H9 (cell line): ENCODE results near the gene CFAP73. TPM values are rescaled to one million over a fixed set of nuclear protein-coding genes. Genes with fewer than 3 reads are reported as not detected.

Source experiments
- DNase-seq: peaks from one replicate; pipeline ENCODE4 v3.0.0-alpha.2; 2017
- H2AFZ ChIP-seq: one replicate; pipeline ENCODE4 v1.6.1; 2013; ENCODE audit warnings: mild to moderate bottlenecking, low read length, control low read depth, moderate library complexity
- H2AK5ac ChIP-seq: 2 replicates; pipeline ENCODE4 v1.6.1; 2013; ENCODE audit warnings: low read length, control low read depth, mixed read lengths; ENCODE audit not compliant: insufficient read length
- H2BK120ac ChIP-seq: one replicate; pipeline ENCODE4 v1.6.1; 2013; ENCODE audit warnings: low read depth, mild to moderate bottlenecking, low read length, control low read depth, inconsistent platforms; ENCODE audit not compliant: poor library complexity, severe bottlenecking
- H2BK12ac ChIP-seq: 2 replicates; pipeline ENCODE4 v1.6.1; 2013; ENCODE audit warnings: low read length, control low read depth, mixed read lengths, low read depth; ENCODE audit not compliant: insufficient read length
- H2BK15ac ChIP-seq: 2 replicates; pipeline ENCODE4 v1.6.1; 2013; ENCODE audit warnings: low read depth, low read length, control low read depth
- H2BK20ac ChIP-seq: one replicate; pipeline ENCODE4 v1.6.1; 2013; ENCODE audit warnings: low read depth, mild to moderate bottlenecking, low read length, control low read depth, inconsistent platforms; ENCODE audit not compliant: poor library complexity, severe bottlenecking
- H2BK5ac ChIP-seq: 2 replicates; pipeline ENCODE4 v1.6.1; 2013; ENCODE audit warnings: low read length, control low read depth, mixed read lengths; ENCODE audit not compliant: insufficient read length
- H3K14ac ChIP-seq: 2 replicates; pipeline ENCODE4 v1.6.1; 2013; ENCODE audit warnings: low read length, control low read depth; ENCODE audit not compliant: insufficient read depth
- H3K18ac ChIP-seq: 2 replicates; pipeline ENCODE4 v1.6.1; 2013; ENCODE audit warnings: low read depth, mild to moderate bottlenecking, mixed read lengths, low read length, control low read depth; ENCODE audit not compliant: insufficient read length
- H3K23ac ChIP-seq: 2 replicates; pipeline ENCODE4 v1.6.1; 2013; ENCODE audit warnings: low read length, control low read depth, mixed read lengths, low read depth; ENCODE audit not compliant: insufficient read length
- H3K23me2 ChIP-seq: 2 replicates; pipeline ENCODE4 v1.6.1; 2013; ENCODE audit warnings: low read depth, mild to moderate bottlenecking, mixed read lengths, low read length, control low read depth; ENCODE audit not compliant: insufficient read length, poor library complexity, severe bottlenecking
- H3K27ac ChIP-seq: 2 replicates; pipeline ENCODE4 v1.5.1; 2013; ENCODE audit warnings: low read length, control low read depth, mixed read lengths, low read depth; ENCODE audit not compliant: insufficient read length
- H3K27me3 ChIP-seq: 2 replicates; pipeline ENCODE4 v1.6.1; 2013; ENCODE audit warnings: low read length, control low read depth, inconsistent platforms; ENCODE audit not compliant: insufficient read depth
- H3K4ac ChIP-seq: 2 replicates; pipeline ENCODE4 v1.6.1; 2013; ENCODE audit warnings: low read depth, mild to moderate bottlenecking, control low read depth, inconsistent platforms, low read length, moderate library complexity
- H3K4me1 ChIP-seq: 2 replicates; pipeline ENCODE4 v1.6.1; 2013; ENCODE audit warnings: low read length, control low read depth, inconsistent platforms; ENCODE audit not compliant: insufficient read depth
- H3K4me2 ChIP-seq: 2 replicates; pipeline ENCODE4 v1.6.1; 2013; ENCODE audit warnings: low read length, control low read depth, mixed read lengths; ENCODE audit not compliant: insufficient read length, insufficient read depth
- H3K56ac ChIP-seq: 2 replicates; pipeline ENCODE4 v1.6.1; 2013; ENCODE audit warnings: low read depth, mild to moderate bottlenecking, mixed read lengths, low read length, control low read depth; ENCODE audit not compliant: insufficient read length
- H3K79me1 ChIP-seq: 2 replicates; pipeline ENCODE4 v1.6.1; 2013; ENCODE audit warnings: low read depth, mild to moderate bottlenecking, moderate library complexity, low read length, control low read depth, inconsistent platforms; ENCODE audit not compliant: insufficient read depth, poor library complexity, severe bottlenecking
- H3K79me2 ChIP-seq: 2 replicates; pipeline ENCODE4 v1.6.1; 2013; ENCODE audit warnings: low read length, control low read depth, inconsistent platforms; ENCODE audit not compliant: insufficient read depth
- H3K9ac ChIP-seq: 2 replicates; pipeline ENCODE4 v1.6.1; 2013; ENCODE audit warnings: low read length, control low read depth, mixed read lengths; ENCODE audit not compliant: insufficient read length; ENCODE audit errors: extremely low read depth
- H3K9me3 ChIP-seq: one replicate; pipeline ENCODE4 v1.6.1; 2013; ENCODE audit warnings: low read depth, low read length, inconsistent platforms; ENCODE audit not compliant: control insufficient read depth
- H3T11ph ChIP-seq: one replicate; pipeline ENCODE4 v1.6.1; 2013; ENCODE audit warnings: mild to moderate bottlenecking, low read length, control low read depth, inconsistent platforms
- H4K20me1 ChIP-seq: one replicate; pipeline ENCODE4 v1.6.1; 2013; ENCODE audit not compliant: control insufficient read depth, insufficient read length, insufficient read depth
- H4K5ac ChIP-seq: 2 replicates; pipeline ENCODE4 v1.6.1; 2013; ENCODE audit warnings: low read depth, mild to moderate bottlenecking, mixed read lengths, low read length, control low read depth; ENCODE audit not compliant: insufficient read length
- H4K8ac ChIP-seq: replicated peaks from 2 replicates; pipeline ENCODE4 v1.6.1; 2013; ENCODE audit warnings: low read length, control low read depth, mixed read lengths, low read depth; ENCODE audit not compliant: insufficient read length
- H4K91ac ChIP-seq: 2 replicates; pipeline ENCODE4 v1.6.1; 2013; ENCODE audit warnings: low read depth, mild to moderate bottlenecking, moderate library complexity, mixed read lengths, low read length, control low read depth; ENCODE audit not compliant: insufficient read length
- H3K27ac Mint-ChIP-seq, 3 experiments: 2 replicates in 2 of 3; 3 replicates in 1 of 3; pipeline ENCODE4 v1.8.0; 2020 to 2021; ENCODE audit warnings: mixed read lengths in 3 of 3, mild to moderate bottlenecking in 1 of 3, moderate library complexity in 1 of 3
- H3K27me3 Mint-ChIP-seq: 2 replicates; pipeline ENCODE4 v1.8.0; 2021; ENCODE audit warnings: low read depth, mild to moderate bottlenecking, moderate library complexity, mixed read lengths
- H3K36me3 Mint-ChIP-seq, 3 experiments: 2 replicates in 2 of 3; 3 replicates in 1 of 3; pipeline ENCODE4 v1.8.0; 2020 to 2021; ENCODE audit warnings: low read depth in 3 of 3, mixed read lengths in 3 of 3; ENCODE audit not compliant: insufficient read depth in 1 of 3
- H3K4me1 Mint-ChIP-seq, 2 experiments: 2 replicates each; pipeline ENCODE4 v1.8.0; 2020; ENCODE audit warnings: mixed read lengths in 2 of 2
- H3K4me3 Mint-ChIP-seq, 2 experiments: 2 replicates in 1 of 2; 3 replicates in 1 of 2; pipeline ENCODE4 v1.8.0; 2020 to 2021; ENCODE audit warnings: mild to moderate bottlenecking in 2 of 2, mixed read lengths in 2 of 2, moderate library complexity in 1 of 2
- H3K9me3 Mint-ChIP-seq, 2 experiments: 2 replicates in 1 of 2; 3 replicates in 1 of 2; pipeline ENCODE4 v1.8.0; 2020; ENCODE audit warnings: mild to moderate bottlenecking in 2 of 2, mixed read lengths in 2 of 2, moderate library complexity in 1 of 2
- CTCF ChIP-seq: fragments of 200-600 bp; sonication (generic); conservative IDR thresholded peaks from 3 replicates; pipeline ENCODE4 v1.8.0; 2021; ENCODE audit warnings: antibody characterized with exemption, mild to moderate bottlenecking
- WGBS: extraction: QIAGEN DNeasy Blood & Tissue Kit; methylation state at CpG from one replicate; pipeline ENCODE4 v1.1.7; 2013; ENCODE audit warnings: missing lambda C conversion rate, low lambda C conversion rate, mixed read lengths; ENCODE audit not compliant: insufficient read length; ENCODE audit errors: extremely low coverage; 5-methylcytosine and 5-hydroxymethylcytosine counted together
- total RNA-seq: library from RNA; stranded (reverse); gene quantifications from 2 replicates; pipeline ENCODE4 v1.2.1, GENCODE V29; 2021

The CFAP73 gene
- total RNA-seq, 1 experiment from 2014 or later = not detected

DNA sequence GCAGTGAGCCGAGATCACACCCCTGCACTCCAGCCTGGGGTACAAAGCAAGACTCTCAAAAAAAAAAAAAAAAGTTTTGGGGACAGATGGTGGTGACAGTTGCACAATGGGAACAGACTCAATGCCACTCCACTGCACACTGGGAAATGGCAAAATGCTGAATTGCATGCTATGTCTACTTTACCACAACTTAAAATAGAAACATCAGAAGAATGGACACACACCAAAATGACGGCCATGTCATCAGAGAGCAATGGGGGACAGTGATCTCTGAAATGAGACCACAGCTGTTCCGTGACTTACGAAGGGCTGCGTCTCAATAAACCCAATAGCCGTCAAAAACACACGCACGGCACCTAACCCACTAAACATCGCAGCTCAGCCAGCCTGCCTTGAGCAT is 22.0 kb downstream of the CFAP73 start:
- Histone ChIP-seq H3K9me3 (no peaks in the 10 kb centered on the region), H3K27ac (no peak overlapping the region), H3K18ac (no peak overlapping the region), H2BK20ac (no peak overlapping the region), H3K4ac (no peak overlapping the region), H3K56ac (no peak overlapping the region), H3K23me2 (no peaks in the 10 kb centered on the region), H2AFZ (no peak overlapping the region), H4K8ac (no peak overlapping the region), H3K79me1 (no peaks in the 10 kb centered on the region), H3K4me2 (no peak overlapping the region), H4K91ac (no peak overlapping the region), H3K27me3 (no peaks in the 10 kb centered on the region), H3K4me1 (no peaks in the 10 kb centered on the region), H4K20me1 (no peaks in the 10 kb centered on the region), H3K23ac (no peak overlapping the region), H2AK5ac (no peak overlapping the region), H3K14ac (no peak overlapping the region), H3K79me2 (no peaks in the 10 kb centered on the region), H3K9ac (no peak overlapping the region), H2BK5ac (no peak overlapping the region), H2BK12ac (no peak overlapping the region), H2BK120ac (no peak overlapping the region), H2BK15ac (no peak overlapping the region), H4K5ac (no peak overlapping the region), H3T11ph (no peak overlapping the region)
- Mint-ChIP-seq H3K27ac (no peak overlapping the region), H3K9me3 (no peaks in the 10 kb centered on the region), H3K4me1 (no peaks in the 10 kb centered on the region), H3K36me3 (peaks cover 48 to 79% (median 75%) of the 10 kb centered on the region in 3 experiments; a peak in 6 of 7 replicates), H3K4me3 (no peak overlapping the region), H3K27me3 (no peaks in the 10 kb centered on the region)
- no peak for TF ChIP-seq CTCF
- DNase-seq = no peak
- WGBS = no CpG with 5 or more reads among the region's 9 CpGs
